ENCODE measurements around the gene ARRDC4.

DNA sequence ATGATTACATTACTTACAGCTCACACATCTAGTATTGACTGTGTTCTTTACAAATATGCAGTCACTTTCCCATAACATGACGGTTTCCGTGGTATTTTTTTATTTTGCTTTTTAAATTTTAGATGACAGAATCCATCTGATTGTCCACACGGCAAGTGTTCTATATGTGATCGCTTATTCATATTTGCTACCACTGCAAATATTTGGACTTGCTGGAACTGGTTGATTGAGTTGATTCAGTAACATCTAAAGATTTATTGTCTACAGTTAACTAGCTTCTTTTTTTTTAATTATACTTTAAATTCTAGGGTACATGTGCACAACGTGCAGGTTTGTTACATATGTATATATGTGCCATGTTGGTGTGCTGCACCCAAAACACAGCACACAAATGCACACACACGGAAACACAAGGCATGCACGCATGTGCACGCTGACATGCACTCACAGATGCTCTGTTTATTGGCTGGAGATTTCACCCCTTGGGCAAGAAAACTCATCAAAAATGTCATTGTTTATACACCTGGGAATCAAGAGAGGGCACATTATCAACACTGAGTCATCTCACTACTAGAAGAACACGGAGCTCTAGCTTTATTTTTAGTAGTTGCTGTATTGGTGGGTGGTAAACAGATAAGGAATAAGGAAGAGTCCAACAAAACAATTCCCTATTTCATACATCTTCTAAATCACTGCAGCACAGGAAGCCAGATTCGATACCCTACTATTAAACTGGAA lies 16.4 kb downstream of the ARRDC4 start:
- TF ChIP-seq SP1 (IDR thresholded peaks at IDR 0.05) (no peak), FOXA1 (IDR thresholded peaks at IDR 0.05) (no peak), ARNT (IDR thresholded peaks at IDR 0.05) (no peak), L3MBTL2 (conservative IDR thresholded peaks at IDR 0.05) (no peak), LEF1 (IDR thresholded peaks at IDR 0.05; ENCODE audit: borderline replicate concordance) (no peak), BHLHE40 (IDR thresholded peaks at IDR 0.05; ENCODE audit: borderline replicate concordance) (no peak), ZNF384 (IDR thresholded peaks at IDR 0.05) (no peak), SUZ12 (IDR thresholded peaks at IDR 0.05) (no peak), CTBP1 (IDR thresholded peaks at IDR 0.05; ENCODE audit: borderline replicate concordance) (no peak)
- TF ChIP-seq, protein P1, sequence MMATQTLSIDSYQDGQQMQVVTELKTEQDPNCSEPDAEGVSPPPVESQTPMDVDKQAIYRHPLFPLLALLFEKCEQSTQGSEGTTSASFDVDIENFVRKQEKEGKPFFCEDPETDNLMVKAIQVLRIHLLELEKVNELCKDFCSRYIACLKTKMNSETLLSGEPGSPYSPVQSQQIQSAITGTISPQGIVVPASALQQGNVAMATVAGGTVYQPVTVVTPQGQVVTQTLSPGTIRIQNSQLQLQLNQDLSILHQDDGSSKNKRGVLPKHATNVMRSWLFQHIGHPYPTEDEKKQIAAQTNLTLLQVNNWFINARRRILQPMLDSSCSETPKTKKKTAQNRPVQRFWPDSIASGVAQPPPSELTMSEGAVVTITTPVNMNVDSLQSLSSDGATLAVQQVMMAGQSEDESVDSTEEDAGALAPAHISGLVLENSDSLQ (IDR thresholded peaks at IDR 0.05) = no peak

Data from HEK293T (cell line).